ENCODE results near the gene APOD. TPM values are rescaled to one million over a fixed set of nuclear protein-coding genes. Genes with fewer than 3 reads are reported as not detected.

Gene APOD
- total RNA-seq, 1 donor = 2.9 TPM

GRCh38 chr3:195566797-195567196 lies 16.9 kb downstream of the APOD start:
- no peak for DNase-seq (ENCODE audit: low read depth)
- no peak for TF ChIP-seq CTCF (IDR thresholded peaks at IDR 0.05; ENCODE audit: insufficient read depth, low read length)
- no peak overlapping the region for H3K4me3 ChIP-seq (ENCODE audit: low read depth, low read length)

- TF ChIP-seq CTCF (IDR thresholded peaks at IDR 0.05; ENCODE audit: insufficient read depth, low read length) = no peak
- no peak overlapping the region for H3K4me3 ChIP-seq (ENCODE audit: low read depth, low read length)
Observed at GRCh38 chr3:195565716-195566115, 18.0 kb downstream of the APOD start.

GRCh38 chr3:195563317-195563716 lies 20.4 kb downstream of the APOD start:
- no peak for DNase-seq (ENCODE audit: low read depth)
- no peak for TF ChIP-seq CTCF (IDR thresholded peaks at IDR 0.05; ENCODE audit: insufficient read depth, low read length)
- no peak overlapping the region for H3K4me3 ChIP-seq (ENCODE audit: low read depth, low read length)

More at GRCh38 chr3:195565716-195566115, 18.0 kb downstream of the APOD start:
- DNase-seq (ENCODE audit: low read depth) = no peak

- H3K4me3 ChIP-seq (ENCODE audit: low read depth, low read length) = no peak overlapping the region
- no peak for DNase-seq (ENCODE audit: low read depth)
- no peak for TF ChIP-seq CTCF (IDR thresholded peaks at IDR 0.05; ENCODE audit: insufficient read depth, low read length)
Observed at GRCh38 chr3:195559723-195560409, 23.9 kb downstream of the APOD start.

- peak; percentile 33 for TF ChIP-seq CTCF (IDR thresholded peaks at IDR 0.05; ENCODE audit: insufficient read depth, low read length)
- DNase-seq (ENCODE audit: low read depth) = peak; percentile 41
- no peak overlapping the region for H3K4me3 ChIP-seq (ENCODE audit: low read depth, low read length)
Observed at GRCh38 chr3:195558602-195559001, 25.1 kb downstream of the APOD start.

GRCh38 chr3:195557322-195557721 lies 26.4 kb downstream of the APOD start:
- DNase-seq (ENCODE audit: low read depth) = no peak
- H3K4me3 ChIP-seq (ENCODE audit: low read depth, low read length) = no peak overlapping the region
- no peak for TF ChIP-seq CTCF (IDR thresholded peaks at IDR 0.05; ENCODE audit: insufficient read depth, low read length)

- peak; percentile 24 for TF ChIP-seq CTCF (IDR thresholded peaks at IDR 0.05; ENCODE audit: insufficient read depth, low read length)
- no peak overlapping the region for H3K4me3 ChIP-seq (ENCODE audit: low read depth, low read length)
- no peak for DNase-seq (ENCODE audit: low read depth)
Observed at GRCh38 chr3:195556390-195556789, 27.4 kb downstream of the APOD start.
